Measurements from ENCODE around the gene ZNF30.

ZNF30 gene

GRCh38 chr19:34960103-34960805 lies 33.6 kb downstream of the ZNF30 start:
- Histone ChIP-seq H3K4me1 (ENCODE audit: insufficient read depth, insufficient read length) (no peaks in the 10 kb centered on the region), H3K9ac (ENCODE audit: insufficient read length, low read depth) (no peak overlapping the region), H3K9me3 (ENCODE audit: insufficient read depth, low read length) (peaks cover 45% of the 10 kb centered on the region), H3K4me3 (ENCODE audit: insufficient read length, low read depth) (no peak overlapping the region), H3K36me3 (ENCODE audit: insufficient read depth, insufficient read length, low read length) (peaks cover 28% of the 10 kb centered on the region), H3K27me3 (ENCODE audit: insufficient read depth, insufficient read length) (peaks cover 13% of the 10 kb centered on the region)
- no peak for DNase-seq (ENCODE audit: low read depth, low spot score)
- TF ChIP-seq ZNF274 (IDR thresholded peaks at IDR 0.05; ENCODE audit: low read depth, low read length) (no peak), SUZ12 (IDR thresholded peaks at IDR 0.05; ENCODE audit: extremely low read depth, insufficient read depth, insufficient read length) (no peak), YY1 (IDR thresholded peaks at IDR 0.05; ENCODE audit: insufficient read depth, insufficient read length) (no peak)

DNA sequence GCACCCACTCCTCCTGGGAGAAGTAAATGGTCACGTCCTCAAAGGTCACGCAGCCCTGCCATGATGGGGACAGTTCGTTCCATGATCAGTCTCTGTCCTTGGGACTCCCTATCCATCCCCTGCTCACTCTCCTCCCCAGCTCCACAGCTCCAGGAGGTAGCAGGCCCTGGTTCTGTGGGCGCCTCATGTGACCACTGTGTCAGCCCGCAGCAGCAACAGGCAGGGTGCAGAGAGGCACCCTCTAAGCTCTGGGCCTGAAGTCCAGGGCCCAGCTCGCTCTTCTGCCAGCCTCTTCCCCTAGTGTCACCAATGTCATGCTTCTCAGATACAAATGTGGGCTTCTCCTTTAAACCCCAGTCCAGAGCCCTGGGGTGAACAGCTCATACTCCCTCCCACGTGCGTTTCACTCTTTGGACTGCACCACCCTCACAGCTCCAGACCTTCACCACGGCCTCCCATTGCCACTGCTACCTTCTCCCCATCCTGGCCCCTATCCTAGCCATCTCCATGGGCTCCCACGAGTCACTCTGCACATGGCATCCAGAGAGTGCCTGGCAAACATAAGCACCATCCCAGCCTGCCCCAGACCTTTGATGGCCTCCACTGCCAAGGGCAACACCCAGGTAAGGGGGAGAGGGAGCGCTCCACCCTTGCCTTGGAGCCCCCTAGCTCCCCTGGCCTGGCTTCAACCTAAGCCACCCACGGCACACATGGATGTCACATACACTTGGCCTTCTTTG lies 34.4 kb downstream of the ZNF30 start:
- Histone ChIP-seq H3K27me3 (ENCODE audit: insufficient read depth, insufficient read length) (peaks cover 13% of the 10 kb centered on the region), H3K4me1 (ENCODE audit: insufficient read depth, insufficient read length) (no peaks in the 10 kb centered on the region), H3K9me3 (ENCODE audit: insufficient read depth, low read length) (peaks cover 44% of the 10 kb centered on the region), H3K36me3 (ENCODE audit: insufficient read depth, insufficient read length, low read length) (peaks cover 28% of the 10 kb centered on the region), H3K9ac (ENCODE audit: insufficient read length, low read depth) (no peak overlapping the region), H3K4me3 (ENCODE audit: insufficient read length, low read depth) (no peak overlapping the region)
- no peak for DNase-seq (ENCODE audit: low read depth, low spot score)
- no peak for TF ChIP-seq ZNF274 (IDR thresholded peaks at IDR 0.05; ENCODE audit: low read depth, low read length)
- TF ChIP-seq SUZ12 (IDR thresholded peaks at IDR 0.05; ENCODE audit: extremely low read depth, insufficient read depth, insufficient read length): no peak
- TF ChIP-seq YY1 (IDR thresholded peaks at IDR 0.05; ENCODE audit: insufficient read depth, insufficient read length): no peak

GRCh38 chr19:34961775-34962686 lies 35.3 kb downstream of the ZNF30 start:
- no peak overlapping the region for H3K9ac ChIP-seq (ENCODE audit: insufficient read length, low read depth)
- no peak for DNase-seq (ENCODE audit: low read depth, low spot score)
- peaks cover 28% of the 10 kb centered on the region for H3K36me3 ChIP-seq (ENCODE audit: insufficient read depth, insufficient read length, low read length)
- peaks cover 40% of the 10 kb centered on the region for H3K9me3 ChIP-seq (ENCODE audit: insufficient read depth, low read length)
- TF ChIP-seq ZNF274 (IDR thresholded peaks at IDR 0.05; ENCODE audit: low read depth, low read length) (no peak), SUZ12 (IDR thresholded peaks at IDR 0.05; ENCODE audit: extremely low read depth, insufficient read depth, insufficient read length) (no peak), YY1 (IDR thresholded peaks at IDR 0.05; ENCODE audit: insufficient read depth, insufficient read length) (no peak)
- H3K27me3 ChIP-seq (ENCODE audit: insufficient read depth, insufficient read length): peaks cover 13% of the 10 kb centered on the region
- H3K4me3 ChIP-seq (ENCODE audit: insufficient read length, low read depth): no peak overlapping the region
- H3K4me1 ChIP-seq (ENCODE audit: insufficient read depth, insufficient read length): no peaks in the 10 kb centered on the region

- no peak for DNase-seq (ENCODE audit: low read depth, low spot score)
- peaks cover 39% of the 10 kb centered on the region for H3K9me3 ChIP-seq (ENCODE audit: insufficient read depth, low read length)
- TF ChIP-seq SUZ12 (IDR thresholded peaks at IDR 0.05; ENCODE audit: extremely low read depth, insufficient read depth, insufficient read length) (no peak), YY1 (IDR thresholded peaks at IDR 0.05; ENCODE audit: insufficient read depth, insufficient read length) (no peak), ZNF274 (IDR thresholded peaks at IDR 0.05; ENCODE audit: low read depth, low read length) (no peak)
- H3K4me3 ChIP-seq (ENCODE audit: insufficient read length, low read depth): peak overlapping the region; percentile 77
- peak overlapping the region; percentile 79 for H3K9ac ChIP-seq (ENCODE audit: insufficient read length, low read depth)
- H3K4me1 ChIP-seq (ENCODE audit: insufficient read depth, insufficient read length): no peaks in the 10 kb centered on the region
- H3K27me3 ChIP-seq (ENCODE audit: insufficient read depth, insufficient read length): peaks cover 13% of the 10 kb centered on the region
- H3K36me3 ChIP-seq (ENCODE audit: insufficient read depth, insufficient read length, low read length): peaks cover 22% of the 10 kb centered on the region
Measured at GRCh38 chr19:34962687-34963572, 36.2 kb downstream of the ZNF30 start.

DNA sequence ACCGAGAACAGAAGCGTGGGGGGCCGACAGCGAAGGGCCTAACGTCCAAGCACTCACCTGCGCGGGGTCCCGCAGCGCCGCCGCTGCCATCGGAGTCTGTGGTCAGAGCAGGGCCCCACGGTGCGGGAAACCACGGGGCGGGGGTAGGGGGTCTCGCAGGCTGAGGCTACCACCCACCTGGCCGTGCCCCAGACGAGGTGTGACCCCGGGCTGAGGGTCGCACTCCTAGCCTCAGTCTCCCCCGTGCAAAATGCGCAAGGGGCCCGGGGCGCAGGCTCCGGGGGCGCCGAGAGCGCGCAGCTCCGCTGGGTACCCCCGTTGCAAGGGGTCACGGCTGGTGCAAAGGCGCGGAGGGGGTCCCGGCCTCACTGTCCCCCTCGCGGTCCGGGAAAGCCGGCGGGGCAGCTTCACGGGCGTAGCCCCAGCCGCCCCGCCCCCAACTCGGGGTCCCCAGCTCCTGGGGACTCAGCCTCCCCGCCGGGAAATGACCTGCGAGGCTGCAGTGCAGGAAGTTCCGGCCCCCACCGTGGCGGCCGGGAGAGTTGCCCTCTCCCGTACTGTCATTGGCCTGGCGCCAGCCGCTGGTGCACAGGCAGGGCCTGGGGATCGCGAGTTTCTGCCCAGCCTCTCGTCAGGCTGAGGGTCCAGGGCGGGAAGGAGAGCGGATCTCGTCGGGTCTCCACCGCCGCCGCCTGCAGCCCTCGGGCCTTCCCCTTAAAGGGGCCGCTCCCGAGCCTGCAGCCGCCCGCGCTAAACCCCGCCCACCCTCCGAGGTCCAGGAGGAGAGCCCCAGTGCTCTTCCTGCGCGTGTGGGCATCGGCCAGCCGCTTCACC lies 37.1 kb downstream of the ZNF30 start, which contains the start of gene ZNF792:
TSS of gene ZNF792 (minus strand) at position 657 of the 834 bp plus-strand sequence. CDS start at position 90, 567 bp downstream.
- TF ChIP-seq YY1 (IDR thresholded peaks at IDR 0.05; ENCODE audit: insufficient read depth, insufficient read length) (no peak), ZNF274 (IDR thresholded peaks at IDR 0.05; ENCODE audit: low read depth, low read length) (no peak), SUZ12 (IDR thresholded peaks at IDR 0.05; ENCODE audit: extremely low read depth, insufficient read depth, insufficient read length) (no peak)
- peaks cover 13% of the 10 kb centered on the region for H3K27me3 ChIP-seq (ENCODE audit: insufficient read depth, insufficient read length)
- H3K4me3 ChIP-seq (ENCODE audit: insufficient read length, low read depth): peak within 1 kb of the TSS; percentile 77
- peaks cover 13% of the 10 kb centered on the region for H3K36me3 ChIP-seq (ENCODE audit: insufficient read depth, insufficient read length, low read length)
- H3K4me1 ChIP-seq (ENCODE audit: insufficient read depth, insufficient read length): no peaks in the 10 kb centered on the region
- peak; percentile 27 for DNase-seq (ENCODE audit: low read depth, low spot score)
- H3K9ac ChIP-seq (ENCODE audit: insufficient read length, low read depth): peak within 1 kb of the TSS; percentile 79
- peaks cover 39% of the 10 kb centered on the region; the same call in 1 of the 2 replicates for H3K9me3 ChIP-seq (ENCODE audit: insufficient read depth, low read length)
